Transverse colon (tissue), 4 donors: ENCODE results near the gene CDKN1A. TPM values are rescaled to one million over a fixed set of nuclear protein-coding genes. Genes with fewer than 3 reads are reported as not detected.
"Not testable (repeated sequence)": the region's sequence is repeated elsewhere in the genome, so short reads cannot be mapped to it uniquely, and the experiment has no call there.

Experiments used
- DNase-seq: peaks from one replicate; pipeline ENCODE4 v3.0.0-alpha.2; 2019
- H3K27ac ChIP-seq, 4 donors: fragments of 200-600 bp; sonication (generic); 2 replicates each; pipeline ENCODE4 v1.5.1; 2016 to 2018; ENCODE audit warnings: inconsistent platforms in 4 of 4
- H3K27me3 ChIP-seq: fragments of 200-600 bp; sonication (generic); 2 replicates; pipeline ENCODE4 v1.5.1; 2017; ENCODE audit warnings: inconsistent platforms
- H3K36me3 ChIP-seq, 4 donors: fragments of 200-600 bp; sonication (generic); 2 replicates each; pipeline ENCODE4 v1.5.1; 2017 to 2019; ENCODE audit warnings: inconsistent platforms in 4 of 4
- H3K4me1 ChIP-seq, 4 donors: fragments of 200-600 bp; sonication (generic); 2 replicates each; pipeline ENCODE4 v1.5.1; 2017 to 2020; ENCODE audit warnings: inconsistent platforms in 4 of 4
- H3K4me3 ChIP-seq, 4 donors: fragments of 200-600 bp; sonication (generic); 1 replicate in 1 of 4; 2 replicates in 3 of 4; pipeline versions ENCODE4 v1.5.1 to v1.6.1; 2017 to 2019; ENCODE audit warnings: inconsistent platforms in 4 of 4
- H3K9me3 ChIP-seq, 2 donors: fragments of 200-600 bp; sonication (generic); 2 replicates each; pipeline ENCODE4 v1.5.1; 2017 to 2019; ENCODE audit warnings: inconsistent platforms in 2 of 2
- CTCF ChIP-seq, 5 experiments: fragments of 200-600 bp in 3 of 5; fragments of 450-650 bp in 2 of 5; sonication (generic) in 3 of 5; IDR thresholded peaks; 1 replicate in 2 of 5; 2 replicates in 3 of 5; pipeline ENCODE4 v1.5.1; 2016 to 2017; ENCODE audit warnings: antibody characterized with exemption in 5 of 5, inconsistent platforms in 3 of 5, mild to moderate bottlenecking in 2 of 5, moderate library complexity in 1 of 5
- EP300 ChIP-seq: sonication (generic); formaldehyde crosslinking; IDR thresholded peaks from one replicate; pipeline ENCODE4 v1.6.1; 2017; ENCODE audit warnings: antibody characterized with exemption, low read depth
- POLR2A ChIP-seq: fragments of 450-650 bp; IDR thresholded peaks from one replicate; pipeline ENCODE4 v1.6.1; 2016; ENCODE audit warnings: antibody characterized with exemption, mild to moderate bottlenecking, moderate library complexity
- POLR2AphosphoS5 ChIP-seq, 3 donors: sonication (generic); formaldehyde crosslinking; IDR thresholded peaks; one replicate each; pipeline ENCODE4 v1.6.1; 2016; ENCODE audit warnings: antibody characterized with exemption in 3 of 3
- WGBS, 2 donors: methylation state at CpG; one replicate each; pipeline ENCODE4 v1.1.5; 2018; ENCODE audit warnings: low coverage in 1 of 2; 5-methylcytosine and 5-hydroxymethylcytosine counted together
- in situ Hi-C, 4 donors: fragments of 200-750 bp; cut with MboI; loops; one replicate each; pipeline versions ENCODE4 v1.15.0 to v1.15.1; 2017; ENCODE audit warnings: low sequenced_read_pairs in 3 of 4, low pct_ligation_motif_present in 1 of 4, low pct_unique_long_range_greater_than_20kb in 1 of 4
- intact Hi-C: fragments of 100-400 bp; cut with DNase I; formaldehyde crosslinking; loops from one replicate; pipeline ENCODE4 v1.15.1; 2023; ENCODE audit warnings: low total_unique reads
- total RNA-seq, 4 donors: library from RNA; depleted of rRNA; stranded (reverse); fragments of >200 nt; gene quantifications; one replicate each; pipeline ENCODE4 v1.1.0, GENCODE V29; 2016

The CDKN1A gene
- total RNA-seq, 4 donors from 2014 or later, result 34.6 to 613 (median 264) TPM

- 96% methylated on average over 13 of the region's 15 CpGs; no CpG with 5 or more reads in 1 of the 2 donors for WGBS, 2 donors
- H3K27me3 ChIP-seq, result no peaks in the 10 kb centered on the region
- in situ Hi-C loops (loop anchor here in 1 of 4 donors (25.0 kb wide), 1 partner anchor 309 kb away; no protein-coding TSS in a partner anchor), intact Hi-C loops (no loop called here)
- H3K36me3 ChIP-seq, result no peaks in the 10 kb centered on the region
- DNase-seq, result no peak
- H3K4me3 ChIP-seq, result no peak overlapping the region
- H3K4me1 ChIP-seq, result peaks cover 0 to 4% (median 0%) of the 10 kb centered on the region in 4 donors
- no peaks in the 10 kb centered on the region for H3K9me3 ChIP-seq
- no peak for TF ChIP-seq CTCF (IDR thresholded peaks at IDR 0.05)
- no peak for TF ChIP-seq EP300
- TF ChIP-seq POLR2AphosphoS5 (IDR thresholded peaks at IDR 0.05), result no peak
- TF ChIP-seq POLR2A, result no peak
- no peak overlapping the region for H3K27ac ChIP-seq
Observed at GRCh38 chr6:36721369-36722140, 43.0 kb downstream of the CDKN1A start.

- no peak for DNase-seq
- WGBS, 2 donors, result 84 to 100% methylated on average over 2 to 7 of the region's 10 CpGs
- TF ChIP-seq CTCF (IDR thresholded peaks at IDR 0.05), result no peak
- no peak for TF ChIP-seq POLR2AphosphoS5 (IDR thresholded peaks at IDR 0.05)
- no peak for TF ChIP-seq POLR2A
- in situ Hi-C loops (loop anchor here in 1 of 4 donors (25.0 kb wide), 1 partner anchor 310 kb away; no protein-coding TSS in a partner anchor), intact Hi-C loops (no loop called here)
- Histone ChIP-seq H3K4me3 (no peak overlapping the region), H3K27me3 (no peaks in the 10 kb centered on the region), H3K4me1 (no peaks in the 10 kb centered on the region), H3K9me3 (no peaks in the 10 kb centered on the region), H3K36me3 (no peaks in the 10 kb centered on the region), H3K27ac (no peak overlapping the region)
Observed at GRCh38 chr6:36722365-36722764, 43.9 kb downstream of the CDKN1A start.

- no peaks in the 10 kb centered on the region for H3K4me1 ChIP-seq
- 83 to 93% methylated on average over 1 to 2 of the region's 2 CpGs for WGBS, 2 donors
- no peak overlapping the region for H3K27ac ChIP-seq
- DNase-seq, result no peak
- no peaks in the 10 kb centered on the region for H3K9me3 ChIP-seq
- H3K27me3 ChIP-seq, result no peaks in the 10 kb centered on the region
- TF ChIP-seq CTCF (IDR thresholded peaks at IDR 0.05), result no peak
- no peak for TF ChIP-seq POLR2A
- TF ChIP-seq POLR2AphosphoS5 (IDR thresholded peaks at IDR 0.05), result no peak
- TF ChIP-seq EP300, result no peak
- in situ Hi-C loops (loop anchor here in 1 of 4 donors (25.0 kb wide), 1 partner anchor 311 kb away; no protein-coding TSS in a partner anchor), intact Hi-C loops (no loop called here)
- no peaks in the 10 kb centered on the region for H3K36me3 ChIP-seq
- H3K4me3 ChIP-seq, result no peak overlapping the region
Observed at GRCh38 chr6:36722879-36723278, 44.4 kb downstream of the CDKN1A start.

GRCh38 chr6:36723992-36724391 lies 45.5 kb downstream of the CDKN1A start:
- H3K4me3 ChIP-seq, H3K36me3 ChIP-seq, H3K9me3 ChIP-seq, H3K27me3 ChIP-seq, H3K27ac ChIP-seq, intact Hi-C loops, DNase-seq, H3K4me1 ChIP-seq: not testable (repeated sequence)
- WGBS, 2 donors, result 82 to 87% methylated on average over 2 to 4 of the region's 4 CpGs
- in situ Hi-C loops, result loop anchor here in 1 of 4 donors (25.0 kb wide), 1 partner anchor 312 kb away; no protein-coding TSS in a partner anchor
